Smooth muscle cell (in vitro differentiated cells): ENCODE results near the gene SRCIN1. TPM values are rescaled to one million over a fixed set of nuclear protein-coding genes. Genes with fewer than 3 reads are reported as not detected.

Source experiments
- DNase-seq: peaks from one replicate; lab custom pipeline; 2025; ENCODE audit not compliant: unreplicated experiment; lab: John Stamatoyannopoulos, UW
- H2AFZ ChIP-seq: fragments of 200-600 bp; sonication (generic); 2 replicates; pipeline ENCODE4 v1.6.0; 2016; ENCODE audit warnings: antibody characterized with exemption, low read depth, mild to moderate bottlenecking
- H3F3A ChIP-seq: fragments of 200-600 bp; sonication (generic); 2 replicates; pipeline ENCODE4 v1.6.0; 2017; ENCODE audit warnings: antibody characterized with exemption, low read depth
- H3K27ac ChIP-seq: fragments of 200-600 bp; sonication (generic); 2 replicates; pipeline ENCODE4 v1.5.1; 2016; ENCODE audit warnings: low read depth, mild to moderate bottlenecking
- H3K27me3 ChIP-seq: fragments of 200-600 bp; sonication (generic); 2 replicates; pipeline ENCODE4 v1.6.1; 2016; ENCODE audit warnings: low read depth, mild to moderate bottlenecking
- H3K36me3 ChIP-seq: fragments of 200-600 bp; sonication (generic); 2 replicates; pipeline ENCODE4 v1.5.1; 2016; ENCODE audit warnings: low read depth
- H3K4me1 ChIP-seq: fragments of 200-600 bp; sonication (generic); 2 replicates; pipeline ENCODE4 v1.5.1; 2016; ENCODE audit warnings: low read depth
- H3K4me2 ChIP-seq: fragments of 200-600 bp; sonication (generic); 2 replicates; pipeline ENCODE4 v1.6.0; 2016; ENCODE audit warnings: mild to moderate bottlenecking
- H3K4me3 ChIP-seq: fragments of 200-600 bp; sonication (generic); 2 replicates; pipeline ENCODE4 v1.5.1; 2016; ENCODE audit warnings: mild to moderate bottlenecking
- H3K79me2 ChIP-seq: fragments of 200-600 bp; sonication (generic); 2 replicates; pipeline ENCODE4 v1.6.0; 2016; ENCODE audit warnings: low read depth, mild to moderate bottlenecking
- H3K9ac ChIP-seq: fragments of 200-600 bp; sonication (generic); 2 replicates; pipeline ENCODE4 v1.6.0; 2016; ENCODE audit warnings: low read depth
- H3K9me3 ChIP-seq: fragments of 200-600 bp; sonication (generic); replicated peaks from 2 replicates; pipeline ENCODE4 v1.5.1; 2016; ENCODE audit warnings: low read depth
- H4K20me1 ChIP-seq: fragments of 200-600 bp; sonication (generic); 2 replicates; pipeline ENCODE4 v1.6.0; 2016; ENCODE audit warnings: low read depth
- WGBS: methylation state at CpG from one replicate; pipeline ENCODE4 v1.1.7; 2016; ENCODE audit warnings: low lambda C conversion rate; 5-methylcytosine and 5-hydroxymethylcytosine counted together
- polyA plus RNA-seq: library from polyadenylated mRNA; unstranded; fragments of >200 nt; fragmentation: Nextera tagmentation; extraction: Ambion mirVana; gene quantifications from 2 replicates; pipeline ENCODE4 v1.2.1, GENCODE V29; 2016
- total RNA-seq: library from RNA; depleted of rRNA; stranded (reverse); fragments of >200 nt; gene quantifications from 2 replicates; pipeline ENCODE4 v1.2.3, GENCODE V29; 2014
- TF ChIP-seq, protein P1 (sequence below): fragments of 200-600 bp; sonication (generic); IDR thresholded peaks from 2 replicates; pipeline ENCODE4 v1.5.1; 2017; ENCODE audit warnings: borderline replicate concordance, mild to moderate bottlenecking, antibody characterized with exemption; ENCODE audit not compliant: insufficient read depth, poor library complexity, severe bottlenecking

The SRCIN1 gene
- total RNA-seq (0.09 and 0.90 TPM in 2 replicates), polyA plus RNA-seq (0.16 and 0.72 TPM in 2 replicates)

DNA sequence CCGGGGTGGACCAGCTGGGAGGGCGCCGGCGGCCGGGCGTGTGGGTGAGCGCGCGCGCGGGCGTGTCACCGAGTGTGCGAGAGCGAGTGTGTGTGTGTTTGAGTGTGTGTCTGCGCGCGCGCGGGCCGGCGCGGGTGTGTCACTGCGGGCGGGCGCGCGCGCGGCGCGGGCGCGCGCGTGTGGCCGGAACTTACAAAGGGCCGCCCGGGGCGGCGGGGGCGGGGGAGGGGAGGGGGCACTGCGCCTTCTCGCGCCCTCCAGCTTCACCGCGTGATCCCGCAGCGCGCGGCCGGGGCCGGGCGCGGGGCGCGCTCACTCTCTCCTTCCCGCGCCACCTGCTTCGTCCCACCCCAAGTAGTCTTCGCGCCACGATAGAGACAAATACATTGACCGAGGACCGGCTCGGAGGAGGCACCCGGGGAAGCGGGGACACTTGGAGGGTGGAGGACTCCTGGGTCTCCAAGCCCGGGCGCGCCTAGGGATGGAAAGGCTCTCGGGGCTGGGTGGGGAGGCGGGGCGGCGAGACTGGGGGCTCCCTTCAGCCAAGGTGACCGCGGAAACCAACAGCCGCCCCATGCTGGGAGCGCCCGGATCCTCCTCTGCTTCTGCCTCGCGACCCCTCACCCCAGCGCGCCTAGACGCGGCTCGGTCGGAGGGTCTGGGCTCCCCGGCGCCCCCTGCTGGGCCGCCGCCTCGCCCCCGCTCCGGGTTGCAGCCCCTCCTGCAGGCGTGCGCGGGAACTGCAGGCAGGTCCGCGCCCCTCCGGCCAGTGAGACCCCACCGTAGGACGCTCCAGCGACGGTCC is at the start of gene SRCIN1:
TSS of gene SRCIN1 (minus strand) at position 112 of the 805 bp plus-strand sequence. CDS start 247 bp downstream, outside the sequence.
- no peak within 1 kb of the TSS for H3K27ac ChIP-seq
- H3F3A ChIP-seq: no peaks in the 10 kb centered on the region
- H3K4me3 ChIP-seq: peak within 1 kb of the TSS; percentile 56
- H3K79me2 ChIP-seq: no peaks in the 10 kb centered on the region
- H3K4me1 ChIP-seq: peaks cover 17% of the 10 kb centered on the region
- peak within 1 kb of the TSS; percentile 88 for H3K4me2 ChIP-seq
- DNase-seq: no peak
- no peak within 1 kb of the TSS for H3K9ac ChIP-seq
- no peaks in the 10 kb centered on the region for H3K9me3 ChIP-seq
- WGBS: 2% methylated on average over 32 of the region's 105 CpGs
- H4K20me1 ChIP-seq: no peaks in the 10 kb centered on the region
- peaks cover 77% of the 10 kb centered on the region for H3K27me3 ChIP-seq
- no peak within 1 kb of the TSS for H2AFZ ChIP-seq
- TF ChIP-seq, protein P1, sequence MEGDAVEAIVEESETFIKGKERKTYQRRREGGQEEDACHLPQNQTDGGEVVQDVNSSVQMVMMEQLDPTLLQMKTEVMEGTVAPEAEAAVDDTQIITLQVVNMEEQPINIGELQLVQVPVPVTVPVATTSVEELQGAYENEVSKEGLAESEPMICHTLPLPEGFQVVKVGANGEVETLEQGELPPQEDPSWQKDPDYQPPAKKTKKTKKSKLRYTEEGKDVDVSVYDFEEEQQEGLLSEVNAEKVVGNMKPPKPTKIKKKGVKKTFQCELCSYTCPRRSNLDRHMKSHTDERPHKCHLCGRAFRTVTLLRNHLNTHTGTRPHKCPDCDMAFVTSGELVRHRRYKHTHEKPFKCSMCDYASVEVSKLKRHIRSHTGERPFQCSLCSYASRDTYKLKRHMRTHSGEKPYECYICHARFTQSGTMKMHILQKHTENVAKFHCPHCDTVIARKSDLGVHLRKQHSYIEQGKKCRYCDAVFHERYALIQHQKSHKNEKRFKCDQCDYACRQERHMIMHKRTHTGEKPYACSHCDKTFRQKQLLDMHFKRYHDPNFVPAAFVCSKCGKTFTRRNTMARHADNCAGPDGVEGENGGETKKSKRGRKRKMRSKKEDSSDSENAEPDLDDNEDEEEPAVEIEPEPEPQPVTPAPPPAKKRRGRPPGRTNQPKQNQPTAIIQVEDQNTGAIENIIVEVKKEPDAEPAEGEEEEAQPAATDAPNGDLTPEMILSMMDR: peak; percentile 89
- no peaks in the 10 kb centered on the region for H3K36me3 ChIP-seq

DNA sequence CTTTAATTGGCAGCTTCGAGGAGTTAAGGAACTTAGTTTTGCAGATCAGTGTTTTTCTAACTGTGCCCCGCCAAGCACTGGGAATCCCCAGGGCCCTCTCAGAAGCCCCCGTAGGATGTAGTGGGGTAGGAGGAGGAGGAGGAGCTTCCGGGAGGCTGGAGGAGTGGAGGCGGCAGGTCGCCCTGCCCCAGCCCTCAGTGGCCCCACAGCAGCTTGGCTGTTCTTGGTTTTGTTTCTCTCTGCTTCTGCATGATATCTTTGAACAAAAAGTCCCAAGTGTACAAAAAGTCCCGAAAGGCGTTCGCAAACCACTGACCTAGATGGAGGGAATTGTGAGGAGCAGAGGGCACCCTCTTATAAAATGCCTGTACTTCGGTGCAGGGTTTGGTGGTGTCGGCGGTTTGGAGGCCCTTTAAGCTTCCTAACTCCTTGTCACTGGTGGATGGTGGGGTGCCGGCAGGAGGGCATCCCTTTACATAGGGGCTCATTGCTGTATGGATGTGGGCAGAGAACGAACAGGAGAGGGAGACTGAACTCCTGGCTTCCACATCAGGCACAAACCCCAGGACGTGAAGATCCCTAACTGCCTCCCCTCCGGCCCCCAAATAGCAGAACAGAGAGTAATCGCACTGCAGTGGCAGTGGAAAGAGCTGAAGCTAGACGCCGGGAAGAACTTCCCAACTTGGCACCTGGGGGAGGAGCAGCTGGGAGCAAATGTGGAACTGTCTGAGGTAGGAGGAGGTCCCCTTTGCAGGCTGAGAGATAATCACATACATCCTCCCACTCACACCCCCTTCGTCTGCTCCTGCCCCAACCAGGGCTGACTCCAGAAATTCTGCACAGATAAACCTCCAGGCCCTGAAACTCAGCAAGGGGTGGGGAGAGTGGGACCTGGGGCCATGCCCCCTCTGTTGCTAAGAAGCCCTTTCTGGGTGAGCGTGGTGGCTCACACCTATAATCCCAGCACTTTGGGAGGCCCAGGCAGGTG is 49.0 kb upstream of the SRCIN1 start:
- no peaks in the 10 kb centered on the region for H3K9me3 ChIP-seq
- H3K4me3 ChIP-seq: no peak overlapping the region
- H3F3A ChIP-seq: no peaks in the 10 kb centered on the region
- no peaks in the 10 kb centered on the region for H4K20me1 ChIP-seq
- peaks cover 7% of the 10 kb centered on the region for H3K4me1 ChIP-seq
- H3K36me3 ChIP-seq: no peaks in the 10 kb centered on the region
- H3K9ac ChIP-seq: no peak overlapping the region
- 77% methylated on average over 21 of the region's 21 CpGs for WGBS
- no peak for DNase-seq
- peaks cover 4% of the 10 kb centered on the region for H3K27me3 ChIP-seq
- no peaks in the 10 kb centered on the region for H3K79me2 ChIP-seq
- H3K27ac ChIP-seq: no peak overlapping the region
- no peak overlapping the region for H3K4me2 ChIP-seq
- TF ChIP-seq, protein P1: no peak
- no peak overlapping the region for H2AFZ ChIP-seq

- H3K4me3 ChIP-seq: no peak overlapping the region
- H4K20me1 ChIP-seq: no peaks in the 10 kb centered on the region
- no peak for DNase-seq
- H3K79me2 ChIP-seq: no peaks in the 10 kb centered on the region
- peaks cover 7% of the 10 kb centered on the region for H3K4me1 ChIP-seq
- 93% methylated on average over 5 of the region's 5 CpGs for WGBS
- H3F3A ChIP-seq: no peaks in the 10 kb centered on the region
- TF ChIP-seq, protein P1: no peak
- H3K9me3 ChIP-seq: no peaks in the 10 kb centered on the region
- H3K4me2 ChIP-seq: no peak overlapping the region
- no peak overlapping the region for H3K9ac ChIP-seq
- H3K36me3 ChIP-seq: no peaks in the 10 kb centered on the region
- no peak overlapping the region for H3K27ac ChIP-seq
- no peak overlapping the region for H2AFZ ChIP-seq
- H3K27me3 ChIP-seq: peaks cover 4% of the 10 kb centered on the region
Observed at GRCh38 chr17:38653679-38654078, 47.9 kb upstream of the SRCIN1 start.
